ENCODE results near the gene LYAR. TPM values are rescaled to one million over a fixed set of nuclear protein-coding genes. Genes with fewer than 3 reads are reported as not detected.

The LYAR gene
- total and polyA plus RNA-seq, 2 of the 13 experiments (the other 11 are each of a cell fraction or from before 2014, with no cell fraction given): 7.8 to 94.2 TPM

- TF ChIP-seq CBX2 (IDR thresholded peaks at IDR 0.05; ENCODE audit: low read depth, low read length) (no peak), CBX2 (CRISPR knock-in tag; IDR thresholded peaks at IDR 0.05; ENCODE audit: low read depth) (no peak), ZNF430 (CRISPR knock-in tag; IDR thresholded peaks at IDR 0.05) (peak; percentile 71; the same call in 1 of the 2 replicates), ELF1 (CRISPR knock-in tag; IDR thresholded peaks at IDR 0.05) (peak; percentile 32; the same call in 1 of the 2 replicates), ETV5 (CRISPR knock-in tag; IDR thresholded peaks at IDR 0.05; ENCODE audit: borderline replicate concordance) (peak; percentile 64; the same call in 1 of the 2 replicates), MAFK (conservative IDR thresholded peaks at IDR 0.05 in 1 of 2, IDR thresholded peaks at IDR 0.05 in 1 of 2; ENCODE audit: low read length in 2 of 2) (no peak), ZNF331 (CRISPR knock-in tag; IDR thresholded peaks at IDR 0.05) (peak; percentile 78), CENPT (CRISPR knock-in tag; IDR thresholded peaks at IDR 0.05; ENCODE audit: low read depth) (no peak), ZSCAN21 (CRISPR knock-in tag; IDR thresholded peaks at IDR 0.05; ENCODE audit: borderline replicate concordance) (no peak), ZSCAN9 (CRISPR knock-in tag; IDR thresholded peaks at IDR 0.05; ENCODE audit: borderline replicate concordance) (0 out of 2 replicates have a peak, but pooled peaks have one; percentile 44), RARG (CRISPR knock-in tag; IDR thresholded peaks at IDR 0.05; ENCODE audit: low read depth) (no peak), RERE (CRISPR knock-in tag; IDR thresholded peaks at IDR 0.05; ENCODE audit: low read depth) (peak; percentile 76), DR1 (CRISPR knock-in tag; IDR thresholded peaks at IDR 0.05) (no peak), HOXA5 (CRISPR knock-in tag; IDR thresholded peaks at IDR 0.05) (peak; percentile 78; the same call in 1 of the 2 replicates), MAFF (IDR thresholded peaks at IDR 0.05; ENCODE audit: low read depth, low read length) (peak; percentile 4; the same call in 1 of the 2 replicates), MYPOP (CRISPR knock-in tag; IDR thresholded peaks at IDR 0.05) (peak; percentile 37; the same call in 1 of the 2 replicates), ZSCAN22 (CRISPR knock-in tag; IDR thresholded peaks at IDR 0.05) (no peak)
- TF ChIP-seq, protein P1, sequence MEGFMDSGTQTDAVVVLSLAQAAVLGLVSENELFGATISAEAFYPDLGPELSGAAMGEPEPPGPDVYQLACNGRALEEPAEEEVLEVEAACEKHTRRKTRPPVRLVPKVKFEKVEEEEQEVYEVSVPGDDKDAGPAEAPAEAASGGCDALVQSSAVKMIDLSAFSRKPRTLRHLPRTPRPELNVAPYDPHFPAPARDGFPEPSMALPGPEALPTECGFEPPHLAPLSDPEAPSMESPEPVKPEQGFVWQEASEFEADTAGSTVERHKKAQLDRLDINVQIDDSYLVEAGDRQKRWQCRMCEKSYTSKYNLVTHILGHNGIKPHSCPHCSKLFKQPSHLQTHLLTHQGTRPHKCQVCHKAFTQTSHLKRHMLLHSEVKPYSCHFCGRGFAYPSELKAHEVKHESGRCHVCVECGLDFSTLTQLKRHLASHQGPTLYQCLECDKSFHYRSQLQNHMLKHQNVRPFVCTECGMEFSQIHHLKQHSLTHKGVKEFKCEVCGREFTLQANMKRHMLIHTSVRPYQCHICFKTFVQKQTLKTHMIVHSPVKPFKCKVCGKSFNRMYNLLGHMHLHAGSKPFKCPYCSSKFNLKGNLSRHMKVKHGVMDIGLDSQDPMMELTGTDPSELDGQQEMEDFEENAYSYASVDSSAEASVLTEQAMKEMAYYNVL (CRISPR knock-in tag; IDR thresholded peaks at IDR 0.05; ENCODE audit: borderline replicate concordance): peak; percentile 62; the same call in 1 of the 2 replicates
- TF ChIP-seq, protein P2, sequence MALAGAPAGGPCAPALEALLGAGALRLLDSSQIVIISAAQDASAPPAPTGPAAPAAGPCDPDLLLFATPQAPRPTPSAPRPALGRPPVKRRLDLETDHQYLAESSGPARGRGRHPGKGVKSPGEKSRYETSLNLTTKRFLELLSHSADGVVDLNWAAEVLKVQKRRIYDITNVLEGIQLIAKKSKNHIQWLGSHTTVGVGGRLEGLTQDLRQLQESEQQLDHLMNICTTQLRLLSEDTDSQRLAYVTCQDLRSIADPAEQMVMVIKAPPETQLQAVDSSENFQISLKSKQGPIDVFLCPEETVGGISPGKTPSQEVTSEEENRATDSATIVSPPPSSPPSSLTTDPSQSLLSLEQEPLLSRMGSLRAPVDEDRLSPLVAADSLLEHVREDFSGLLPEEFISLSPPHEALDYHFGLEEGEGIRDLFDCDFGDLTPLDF (CRISPR knock-in tag; IDR thresholded peaks at IDR 0.05): 0 out of 2 replicates have a peak, but pooled peaks have one; percentile 35
Observed at GRCh38 chr4:4259484-4260100, 30.4 kb downstream of the LYAR start (continued).

Data from HepG2 (cell line).